CD4-positive, alpha-beta T cell (primary cell): Measurements from ENCODE around the gene OPTC. TPM values are rescaled to one million over a fixed set of nuclear protein-coding genes. Genes with fewer than 3 reads are reported as not detected.

ENCODE experiments used
- ATAC-seq: fragments of 200-7000 bp; cut with Tn5 transposase; one replicate; pipeline ENCODE4 v1.10.0; 2022; ENCODE audit warnings: mild to moderate bottlenecking; ENCODE audit not compliant: poor library complexity
- CTCF ChIA-PET: fragments of 350-600 bp; sonication (Branson Sonifier 250); formaldehyde crosslinking; loops from one replicate; lab custom pipeline; 2021; ENCODE audit warnings: antibody characterized with exemption, inconsistent platforms; lab: Charles Lee
- POLR2A ChIA-PET: fragments of 350-600 bp; sonication (Branson Sonifier 250); formaldehyde crosslinking; loops from one replicate; lab custom pipeline; 2021; ENCODE audit warnings: antibody characterized with exemption, inconsistent platforms; lab: Charles Lee
- DNase-seq, 14 experiments: peaks; one replicate each; pipeline ENCODE4 v3.0.0-alpha.2; 2013 to 2020; ENCODE audit warnings: mixed read lengths in 2 of 14
- H3K27ac ChIP-seq, 2 donors: one replicate each; pipeline versions ENCODE4 v1.5.1 to v1.7.0; 2013; ENCODE audit warnings: low read length in 2 of 2, low read depth in 1 of 2, mild to moderate bottlenecking in 1 of 2
- H3K27me3 ChIP-seq, 2 experiments: 1 replicate in 1 of 2; 2 replicates in 1 of 2; pipeline versions ENCODE4 v1.6.1 to v1.7.0; 2013; ENCODE audit warnings: low read length in 2 of 2, control low read depth in 1 of 2, mild to moderate bottlenecking in 1 of 2, moderate library complexity in 1 of 2; ENCODE audit not compliant: insufficient read depth in 2 of 2, control insufficient read depth in 1 of 2
- H3K36me3 ChIP-seq: one replicate; pipeline ENCODE4 v1.6.1; 2013; ENCODE audit warnings: low read length, control low read depth; ENCODE audit not compliant: insufficient read depth
- H3K4me1 ChIP-seq: one replicate; pipeline ENCODE4 v1.6.1; 2013; ENCODE audit warnings: low read length, control low read depth; ENCODE audit not compliant: insufficient read depth
- H3K4me3 ChIP-seq: one replicate; pipeline ENCODE4 v1.5.1; 2013; ENCODE audit warnings: mild to moderate bottlenecking, low read length, moderate library complexity
- H3K9me3 ChIP-seq, 2 experiments: 1 replicate in 1 of 2; 2 replicates in 1 of 2; pipeline versions ENCODE4 v1.6.1 to v1.7.0; 2013; ENCODE audit warnings: low read length in 2 of 2, mild to moderate bottlenecking in 2 of 2, control low read depth in 1 of 2, moderate library complexity in 1 of 2; ENCODE audit not compliant: control insufficient read depth in 1 of 2, insufficient read depth in 1 of 2
- H3K27ac Mint-ChIP-seq: one replicate; pipeline ENCODE4 v1.8.0; 2020; ENCODE audit warnings: mixed read lengths
- H3K27me3 Mint-ChIP-seq: one replicate; pipeline ENCODE4 v1.8.0; 2021; ENCODE audit warnings: mixed read lengths
- H3K36me3 Mint-ChIP-seq: one replicate; pipeline ENCODE4 v1.8.0; 2021; ENCODE audit warnings: low read depth, mixed read lengths
- H3K4me1 Mint-ChIP-seq: one replicate; pipeline ENCODE4 v1.8.0; 2021; ENCODE audit warnings: low read depth, mixed read lengths
- H3K4me3 Mint-ChIP-seq: one replicate; pipeline ENCODE4 v1.8.0; 2020; ENCODE audit warnings: mild to moderate bottlenecking, mixed read lengths
- H3K9me3 Mint-ChIP-seq: one replicate; pipeline ENCODE4 v1.8.0; 2020; ENCODE audit warnings: mixed read lengths
- CTCF ChIP-seq: fragments of 200-600 bp; IDR thresholded peaks from one replicate; pipeline ENCODE4 v1.8.0; 2022; ENCODE audit warnings: antibody characterized with exemption, mild to moderate bottlenecking
- intact Hi-C, 2 experiments: fragments of 100-400 bp; cut with DNase I in 1 of 2; cut with micrococcal nuclease in 1 of 2; formaldehyde crosslinking; loops; one replicate each; pipeline versions ENCODE4 v1.15.1 to v1.9.0; 2023 to 2025; cut with DNase I, micrococcal nuclease
- total RNA-seq, 174 experiments: library from RNA in 2 of 174; stranded (reverse) in 2 of 174; gene quantifications; one replicate each; pipeline ENCODE4 v1.2.3 and lab custom pipeline; 2021 to 2026

OPTC gene
- total RNA-seq, 2 experiments from 2014 or later: not detected

- intact Hi-C loops: no loop called here
- peaks cover 8% of the 10 kb centered on the region for H3K4me1 ChIP-seq
- H3K27me3 ChIP-seq: peaks cover 0 to 9% of the 10 kb centered on the region in 2 experiments
- POLR2A ChIA-PET: no interaction called here
- H3K4me1 Mint-ChIP-seq: no peaks in the 10 kb centered on the region
- no peaks in the 10 kb centered on the region for H3K36me3 ChIP-seq
- H3K27ac ChIP-seq: no peak overlapping the region
- ATAC-seq (no peak), DNase-seq (no peak)
- no peak overlapping the region for H3K27ac Mint-ChIP-seq
- no peak for TF ChIP-seq CTCF
- H3K9me3 ChIP-seq: no peaks in the 10 kb centered on the region
- CTCF ChIA-PET: interaction anchor here (0.7 to 2.0 kb wide), 2 partner anchors 12 to 207 kb away, joined by 3 to 8 read pairs; no protein-coding TSS in a partner anchor
- no peak overlapping the region for H3K4me3 ChIP-seq
- no peak overlapping the region for H3K4me3 Mint-ChIP-seq
- H3K27me3 Mint-ChIP-seq: peaks cover 35% of the 10 kb centered on the region
- H3K36me3 Mint-ChIP-seq: no peaks in the 10 kb centered on the region
- no peaks in the 10 kb centered on the region for H3K9me3 Mint-ChIP-seq
Observed at GRCh38 chr1:203476216-203476814, 17.6 kb upstream of the OPTC start.

GRCh38 chr1:203477748-203478147, 16.2 kb upstream of the OPTC start:
- peaks cover 0 to 9% of the 10 kb centered on the region in 2 experiments for H3K27me3 ChIP-seq
- no peak overlapping the region for H3K27ac ChIP-seq
- POLR2A ChIA-PET: no interaction called here
- TF ChIP-seq CTCF: no peak
- intact Hi-C loops: no loop called here
- H3K4me3 ChIP-seq: no peak overlapping the region
- no peaks in the 10 kb centered on the region for H3K9me3 ChIP-seq
- Mint-ChIP-seq H3K27ac (no peak overlapping the region), H3K4me1 (no peaks in the 10 kb centered on the region), H3K9me3 (no peaks in the 10 kb centered on the region), H3K36me3 (no peaks in the 10 kb centered on the region), H3K27me3 (peaks cover 27% of the 10 kb centered on the region), H3K4me3 (no peak overlapping the region)
- CTCF ChIA-PET: interaction anchor here (1.2 to 2.0 kb wide), 2 partner anchors 10 to 211 kb away, joined by 4 to 8 read pairs; no protein-coding TSS in a partner anchor
- H3K36me3 ChIP-seq: no peaks in the 10 kb centered on the region
- H3K4me1 ChIP-seq: peaks cover 8% of the 10 kb centered on the region
- ATAC-seq: no peak
- no peak for DNase-seq

- Mint-ChIP-seq H3K4me3 (no peak overlapping the region), H3K9me3 (no peaks in the 10 kb centered on the region), H3K27me3 (peaks cover 25% of the 10 kb centered on the region), H3K4me1 (no peaks in the 10 kb centered on the region), H3K36me3 (no peaks in the 10 kb centered on the region), H3K27ac (no peak overlapping the region)
- intact Hi-C loops: no loop called here
- Histone ChIP-seq H3K27ac (no peak overlapping the region), H3K4me3 (no peak overlapping the region), H3K27me3 (peaks cover 0 to 9% of the 10 kb centered on the region in 2 experiments), H3K4me1 (peaks cover 8% of the 10 kb centered on the region), H3K9me3 (no peaks in the 10 kb centered on the region), H3K36me3 (no peaks in the 10 kb centered on the region)
- POLR2A ChIA-PET: no interaction called here
- no peak for TF ChIP-seq CTCF
- no peak for ATAC-seq
- CTCF ChIA-PET: interaction anchor here (1.2 to 2.0 kb wide), 3 partner anchors 10 to 211 kb away, joined by 3 to 8 read pairs (median 4); no protein-coding TSS in a partner anchor
- DNase-seq: no peak
Observed at GRCh38 chr1:203478231-203478630, 15.7 kb upstream of the OPTC start.
